OCI-LY3 (cell line): Measurements from ENCODE around the gene ASTN2.

Experiments
- H2AFZ ChIP-seq: fragments of 200-600, 300-600 bp; shearing (Covaris generic); 2 replicates; pipeline ENCODE4 v1.6.0; 2014; ENCODE audit warnings: antibody characterized with exemption, low read depth, low read length
- H3K27ac ChIP-seq: fragments of 200-600, 300-600 bp; sonication (generic); 2 replicates; pipeline ENCODE4 v1.5.1; 2014; ENCODE audit warnings: mild to moderate bottlenecking, low read length, moderate library complexity, mixed read lengths
- H3K27me3 ChIP-seq: fragments of 200-600, 300-600 bp; sonication (generic); 2 replicates; pipeline ENCODE4 v1.6.1; 2014; ENCODE audit warnings: low read depth, low read length, mixed read lengths
- H3K36me3 ChIP-seq: fragments of 200-600, 300-600 bp; sonication (generic); replicated peaks from 2 replicates; pipeline ENCODE3; 2014; ENCODE audit warnings: low read depth, low read length, mixed read lengths
- H3K4me1 ChIP-seq: fragments of 300-600, 200-600 bp; sonication (generic); 2 replicates; pipeline ENCODE4 v1.6.1; 2014; ENCODE audit warnings: low read length, mixed read lengths
- H3K4me2 ChIP-seq: fragments of 200-600, 300-600 bp; sonication (generic); 2 replicates; pipeline ENCODE4 v1.6.1; 2014; ENCODE audit warnings: low read length, mixed read lengths
- H3K4me3 ChIP-seq: fragments of 300-600, 200-600 bp; sonication (generic); 2 replicates; pipeline ENCODE4 v1.5.1; 2014; ENCODE audit warnings: antibody characterized with exemption, mild to moderate bottlenecking, low read length, moderate library complexity
- H3K79me2 ChIP-seq: fragments of 300-600, 200-600 bp; shearing (Covaris generic); 2 replicates; pipeline ENCODE4 v1.6.1; 2014; ENCODE audit warnings: mild to moderate bottlenecking, low read length, mixed read lengths
- H3K9ac ChIP-seq: fragments of 300-600, 200-600 bp; shearing (Covaris generic); 2 replicates; pipeline ENCODE4 v1.6.0; 2014; ENCODE audit warnings: mild to moderate bottlenecking, low read length, moderate library complexity
- H3K9me3 ChIP-seq: fragments of 200-600, 300-600 bp; shearing (Covaris generic); 2 replicates; pipeline ENCODE4 v1.6.1; 2014; ENCODE audit warnings: low read length, mixed read lengths; ENCODE audit not compliant: insufficient read depth
- H4K20me1 ChIP-seq: fragments of 200-600, 300-600 bp; sonication (generic); 2 replicates; pipeline ENCODE4 v1.6.1; 2016; ENCODE audit warnings: low read length, mixed read lengths; ENCODE audit not compliant: insufficient read depth
- CTCF ChIP-seq: fragments of 200-600, 300-600 bp; sonication (generic); IDR thresholded peaks from 2 replicates; pipeline ENCODE4 v1.5.1; 2014; ENCODE audit warnings: antibody characterized with exemption, low read length, low read depth
- EZH2phosphoT487 ChIP-seq: fragments of 200-600 bp; shearing (Covaris generic); IDR thresholded peaks from 2 replicates; pipeline ENCODE4 v1.6.1; 2018; ENCODE audit warnings: antibody characterized with exemption, mixed run types, low read depth

Gene ASTN2

GRCh38 chr9:117191504-117192261, 223.2 kb downstream of the ASTN2 start:
- TF ChIP-seq CTCF (no peak), EZH2phosphoT487 (no peak)
- Histone ChIP-seq H3K27me3 (no peaks in the 10 kb centered on the region), H3K9ac (no peak overlapping the region), H2AFZ (no peak overlapping the region), H3K4me3 (no peak overlapping the region), H3K9me3 (no peaks in the 10 kb centered on the region), H3K79me2 (no peaks in the 10 kb centered on the region), H3K36me3 (no peaks in the 10 kb centered on the region), H3K27ac (no peak overlapping the region), H4K20me1 (no peaks in the 10 kb centered on the region), H3K4me1 (no peaks in the 10 kb centered on the region), H3K4me2 (no peak overlapping the region)

- Histone ChIP-seq H3K79me2 (no peaks in the 10 kb centered on the region), H2AFZ (no peak overlapping the region), H3K4me3 (no peak overlapping the region), H4K20me1 (no peaks in the 10 kb centered on the region), H3K9ac (no peak overlapping the region), H3K36me3 (no peaks in the 10 kb centered on the region), H3K27me3 (0 out of 2 replicates have a peak, but pooled peaks cover 2% of the 10 kb centered on the region), H3K9me3 (no peaks in the 10 kb centered on the region), H3K4me1 (no peaks in the 10 kb centered on the region), H3K27ac (no peak overlapping the region), H3K4me2 (no peak overlapping the region)
- TF ChIP-seq CTCF (no peak), EZH2phosphoT487 (no peak)
These were observed 225.7 kb downstream of the ASTN2 start for GRCh38 chr9:117189121-117189520.

- Histone ChIP-seq H3K9ac (no peak overlapping the region), H3K36me3 (no peaks in the 10 kb centered on the region), H3K79me2 (no peaks in the 10 kb centered on the region), H3K4me1 (no peaks in the 10 kb centered on the region), H3K9me3 (no peaks in the 10 kb centered on the region), H2AFZ (no peak overlapping the region), H3K4me2 (no peak overlapping the region), H3K27me3 (0 out of 2 replicates have a peak, but pooled peaks cover 5% of the 10 kb centered on the region), H3K4me3 (no peak overlapping the region), H3K27ac (no peak overlapping the region), H4K20me1 (no peaks in the 10 kb centered on the region)
- no peak for TF ChIP-seq EZH2phosphoT487
- TF ChIP-seq CTCF: no peak
These were observed 226.5 kb downstream of the ASTN2 start for GRCh38 chr9:117188394-117188793.

- Histone ChIP-seq H3K27ac (no peak overlapping the region), H3K27me3 (0 out of 2 replicates have a peak, but pooled peaks cover 5% of the 10 kb centered on the region), H3K4me3 (no peak overlapping the region), H3K9me3 (no peaks in the 10 kb centered on the region), H3K79me2 (no peaks in the 10 kb centered on the region), H3K4me2 (no peak overlapping the region), H3K9ac (no peak overlapping the region), H4K20me1 (no peaks in the 10 kb centered on the region), H3K4me1 (no peaks in the 10 kb centered on the region), H2AFZ (no peak overlapping the region), H3K36me3 (no peaks in the 10 kb centered on the region)
- TF ChIP-seq EZH2phosphoT487: no peak
- TF ChIP-seq CTCF: no peak
These were observed 227.4 kb downstream of the ASTN2 start for GRCh38 chr9:117187498-117187897.
